Measurements from ENCODE around the gene GLRA1. TPM values are rescaled to one million over a fixed set of nuclear protein-coding genes. Genes with fewer than 3 reads are reported as not detected.

Gene GLRA1
- total RNA-seq, 1 donor from 2014 or later: not detected

GRCh38 chr5:151812757-151813309 is 111.8 kb downstream of the GLRA1 start:
- Histone ChIP-seq H3K27me3 (ENCODE audit: low read depth) (no peaks in the 10 kb centered on the region), H3K36me3 (peaks cover 40% of the 10 kb centered on the region), H3K4me3 (no peak overlapping the region), H3K4me1 (peaks cover 3% of the 10 kb centered on the region), H3K9me3 (no peaks in the 10 kb centered on the region), H3K27ac (no peak overlapping the region)
- ATAC-seq (no peak), DNase-seq (no peak)
- TF ChIP-seq CTCF (IDR thresholded peaks at IDR 0.05): no peak
- intact Hi-C loops (cut with DNase I): no loop called here

GRCh38 chr5:151811593-151812321 is 112.9 kb downstream of the GLRA1 start:
- DNase-seq (no peak), ATAC-seq (no peak)
- no peak for TF ChIP-seq CTCF (IDR thresholded peaks at IDR 0.05)
- no peak overlapping the region for H3K4me3 ChIP-seq
- H3K9me3 ChIP-seq: no peaks in the 10 kb centered on the region
- no peaks in the 10 kb centered on the region for H3K27me3 ChIP-seq (ENCODE audit: low read depth)
- no peak overlapping the region for H3K27ac ChIP-seq
- peaks cover 3% of the 10 kb centered on the region for H3K4me1 ChIP-seq
- H3K36me3 ChIP-seq: peaks cover 41% of the 10 kb centered on the region
- intact Hi-C loops (cut with DNase I): no loop called here

GRCh38 chr5:151810897-151811296 is 113.8 kb downstream of the GLRA1 start:
- Histone ChIP-seq H3K36me3 (peaks cover 50% of the 10 kb centered on the region), H3K9me3 (no peaks in the 10 kb centered on the region), H3K27me3 (ENCODE audit: low read depth) (no peaks in the 10 kb centered on the region), H3K4me3 (no peak overlapping the region), H3K4me1 (peaks cover 10% of the 10 kb centered on the region), H3K27ac (no peak overlapping the region)
- DNase-seq (no peak), ATAC-seq (no peak)
- intact Hi-C loops (cut with DNase I): no loop called here
- TF ChIP-seq CTCF (IDR thresholded peaks at IDR 0.05): no peak

- ATAC-seq: no peak
- DNase-seq: no peak
- Histone ChIP-seq H3K36me3 (peaks cover 51% of the 10 kb centered on the region), H3K27ac (no peak overlapping the region), H3K27me3 (ENCODE audit: low read depth) (no peaks in the 10 kb centered on the region), H3K4me3 (no peak overlapping the region), H3K9me3 (no peaks in the 10 kb centered on the region), H3K4me1 (peaks cover 14% of the 10 kb centered on the region)
- TF ChIP-seq CTCF (IDR thresholded peaks at IDR 0.05): no peak
- intact Hi-C loops (cut with DNase I): no loop called here
Measured at GRCh38 chr5:151810449-151810848, 114.2 kb downstream of the GLRA1 start.

- no peaks in the 10 kb centered on the region for H3K9me3 ChIP-seq
- TF ChIP-seq CTCF (IDR thresholded peaks at IDR 0.05): no peak
- DNase-seq: no peak
- H3K36me3 ChIP-seq: peaks cover 67% of the 10 kb centered on the region
- intact Hi-C loops (cut with DNase I): no loop called here
- ATAC-seq: no peak
- H3K4me1 ChIP-seq: peaks cover 14% of the 10 kb centered on the region
- no peak overlapping the region for H3K27ac ChIP-seq
- no peaks in the 10 kb centered on the region for H3K27me3 ChIP-seq (ENCODE audit: low read depth)
- H3K4me3 ChIP-seq: no peak overlapping the region
Measured at GRCh38 chr5:151808451-151809169, 116.0 kb downstream of the GLRA1 start.

Measured in lower lobe of right lung (tissue), 2 donors.